ENCODE measurements around the gene CCM2.

CCM2 gene

GRCh38 chr7:44969049-44969700, 30.8 kb upstream of the CCM2 start:
- DNase-seq (ENCODE audit: low read depth): no peak

- no peak for DNase-seq (ENCODE audit: low read depth)
Observed at GRCh38 chr7:44969701-44970522, 30.1 kb upstream of the CCM2 start.

- no peak for DNase-seq (ENCODE audit: low read depth)
Observed at GRCh38 chr7:44970523-44971051, 29.4 kb upstream of the CCM2 start.

- no peak for DNase-seq (ENCODE audit: low read depth)
Observed at GRCh38 chr7:44971188-44971901, 28.7 kb upstream of the CCM2 start.

- DNase-seq (ENCODE audit: low read depth): no peak
Observed at GRCh38 chr7:44971902-44972441, 28.0 kb upstream of the CCM2 start.

GRCh38 chr7:44972562-44972961, 27.4 kb upstream of the CCM2 start:
- no peak for DNase-seq (ENCODE audit: low read depth)

- DNase-seq (ENCODE audit: low read depth): no peak
Observed at GRCh38 chr7:44973610-44974401, 26.2 kb upstream of the CCM2 start.

GRCh38 chr7:44974549-44974948, 25.5 kb upstream of the CCM2 start:
- no peak for DNase-seq (ENCODE audit: low read depth)

- DNase-seq (ENCODE audit: low read depth): no peak
Observed at GRCh38 chr7:44975331-44976039, 24.5 kb upstream of the CCM2 start.

GRCh38 chr7:44976040-44976745, 23.8 kb upstream of the CCM2 start:
- no peak for DNase-seq (ENCODE audit: low read depth)

- DNase-seq (ENCODE audit: low read depth): no peak
Observed at GRCh38 chr7:44976746-44977196, 23.2 kb upstream of the CCM2 start.

GRCh38 chr7:44977304-44977958, 22.6 kb upstream of the CCM2 start:
- peak; percentile 60 for DNase-seq (ENCODE audit: low read depth)

GRCh38 chr7:44977959-44978335, 22.1 kb upstream of the CCM2 start:
- no peak for DNase-seq (ENCODE audit: low read depth)

- peak; percentile 80 for DNase-seq (ENCODE audit: low read depth)
Observed at GRCh38 chr7:44978511-44979366, 21.3 kb upstream of the CCM2 start, which contains the start of gene MYO1G. MYO1G (minus strand) TSS chr7:44979015; CDS start chr7:44978961, 54 bp downstream.

GRCh38 chr7:44979481-44980392, 20.3 kb upstream of the CCM2 start:
- DNase-seq (ENCODE audit: low read depth): no peak

GRCh38 chr7:44980393-44981034, 19.5 kb upstream of the CCM2 start:
- peak; percentile 70 for DNase-seq (ENCODE audit: low read depth)
